HG02678 (cell line): ENCODE measurements around the gene ANKFY1.

Source experiments
- ATAC-seq: cut with Tn5 transposase; IDR thresholded peaks from one replicate; pipeline ENCODE4 v1.9.1; 2021; ENCODE audit warnings: mild to moderate bottlenecking, moderate library complexity; ENCODE audit not compliant: unreplicated experiment

The ANKFY1 gene

GRCh38 chr17:4182043-4182442, 81.7 kb downstream of the ANKFY1 start:
- no peak for ATAC-seq

GRCh38 chr17:4180791-4181190, 83.0 kb downstream of the ANKFY1 start:
- no peak for ATAC-seq

- no peak for ATAC-seq
Observed at GRCh38 chr17:4179071-4179470, 84.7 kb downstream of the ANKFY1 start.

- no peak for ATAC-seq
Observed at GRCh38 chr17:4178651-4179050, 85.1 kb downstream of the ANKFY1 start.

- no peak for ATAC-seq
Observed at GRCh38 chr17:4177806-4178205, 86.0 kb downstream of the ANKFY1 start.

GRCh38 chr17:4176808-4177472, 86.8 kb downstream of the ANKFY1 start:
- ATAC-seq = no peak

GRCh38 chr17:4175921-4176807, 87.6 kb downstream of the ANKFY1 start:
- ATAC-seq = no peak

GRCh38 chr17:4174556-4174955, 89.2 kb downstream of the ANKFY1 start:
- ATAC-seq = no peak

GRCh38 chr17:4173781-4174180, 90.0 kb downstream of the ANKFY1 start:
- no peak for ATAC-seq

- ATAC-seq = no peak
Observed at GRCh38 chr17:4172356-4172755, 91.4 kb downstream of the ANKFY1 start.

- no peak for ATAC-seq
Observed at GRCh38 chr17:4170639-4171280, 93.0 kb downstream of the ANKFY1 start.

GRCh38 chr17:4167786-4168185, 96.0 kb downstream of the ANKFY1 start:
- no peak for ATAC-seq

GRCh38 chr17:4166419-4166818, 97.4 kb downstream of the ANKFY1 start:
- ATAC-seq = no peak

- ATAC-seq = no peak
Observed at GRCh38 chr17:4165301-4166010, 98.3 kb downstream of the ANKFY1 start.

GRCh38 chr17:4163951-4164350, 99.8 kb downstream of the ANKFY1 start:
- ATAC-seq = no peak

GRCh38 chr17:4162775-4163466, 100.9 kb downstream of the ANKFY1 start:
- no peak for ATAC-seq

GRCh38 chr17:4162321-4162720, 101.5 kb downstream of the ANKFY1 start:
- ATAC-seq = no peak

GRCh38 chr17:4161967-4162305, 101.8 kb downstream of the ANKFY1 start:
- no peak for ATAC-seq

- ATAC-seq = no peak
Observed at GRCh38 chr17:4161192-4161966, 102.4 kb downstream of the ANKFY1 start.

- ATAC-seq = no peak
Observed at GRCh38 chr17:4160294-4160859, 103.4 kb downstream of the ANKFY1 start.
